K562 (cell line): ENCODE data around the gene VTN. TPM values are rescaled to one million over a fixed set of nuclear protein-coding genes. Genes with fewer than 3 reads are reported as not detected.

Source experiments
- ATAC-seq: fragments of 200-7000 bp; cut with Tn5 transposase; 3 replicates; pipeline ENCODE4 v1.9.1; 2020; ENCODE audit warnings: moderate library complexity
- BruUV-seq: library from RNA; stranded (reverse); fragments of 400-500 nt; replicated peaks from 2 replicates; lab custom pipeline; 2021; lab: Mats Ljungman, UMichigan
- CTCF ChIA-PET: fragments of 300-600 bp; formaldehyde crosslinking; extraction: SDS; loops from one replicate; lab custom pipeline; 2021; ENCODE audit warnings: low intra/inter-chr PET ratio; lab: Yijun Ruan, JAX
- POLR2A ChIA-PET: fragments of 300-600, 350-650 bp; sonication (Branson Sonifier 250); formaldehyde crosslinking; extraction: SDS; loops from one replicate; lab custom pipeline; 2021; ENCODE audit warnings: antibody characterized with exemption, inconsistent platforms; lab: Yijun Ruan, JAX
- DNase-seq, 4 experiments: peaks; one replicate each; pipeline versions ENCODE4 v3.0.0 to v3.0.0-alpha.2; 2011 to 2018; ENCODE audit warnings: low spot score in 3 of 4, mixed read lengths in 3 of 4; ENCODE audit errors: extremely low read depth in 1 of 4
- FAIRE-seq: peaks from 2 replicates; lab custom pipeline; 2011; peaks lifted over from hg19 to GRCh38; lab: Jason Lieb, UNC
- H2AFZ ChIP-seq: 2 replicates; pipeline ENCODE4 v1.6.0; 2011; ENCODE audit warnings: low read depth, low read length, control low read depth, inconsistent platforms
- H3K27ac ChIP-seq: fragments of 200-600 bp; 3 replicates; pipeline ENCODE4 v1.8.0; 2011; ENCODE audit warnings: low read depth, mild to moderate bottlenecking, control low read depth, inconsistent platforms, low read length, moderate library complexity, mixed read lengths; ENCODE audit errors: extremely low read depth
- H3K27me3 ChIP-seq, 2 experiments: fragments of 300-600 bp in 1 of 2; 2 replicates in 1 of 2; 3 replicates in 1 of 2; pipeline versions ENCODE4 v1.6.0 to v1.8.0; 2011; ENCODE audit warnings: inconsistent platforms in 2 of 2, low read length in 2 of 2, mild to moderate bottlenecking in 1 of 2, mixed read lengths in 1 of 2, moderate library complexity in 1 of 2; ENCODE audit not compliant: control insufficient read depth in 2 of 2, insufficient read depth in 2 of 2
- H3K36me3 ChIP-seq: fragments of 300-600 bp; 3 replicates; pipeline ENCODE4 v1.8.0; 2011; ENCODE audit warnings: mild to moderate bottlenecking, low read length, inconsistent platforms; ENCODE audit not compliant: control insufficient read depth, insufficient read depth
- H3K4me1 ChIP-seq, 2 experiments: fragments of 200-600 bp in 1 of 2; replicated peaks in 1 of 2; 2 replicates in 1 of 2; 3 replicates in 1 of 2; pipeline versions ENCODE4 v1.5.1 to v1.8.0; 2011; ENCODE audit warnings: inconsistent platforms in 2 of 2, low read length in 2 of 2, mild to moderate bottlenecking in 1 of 2, mixed read lengths in 1 of 2, moderate library complexity in 1 of 2; ENCODE audit not compliant: control insufficient read depth in 2 of 2, insufficient read depth in 2 of 2
- H3K4me2 ChIP-seq: 2 replicates; pipeline ENCODE4 v1.6.1; 2011; ENCODE audit warnings: low read length, control low read depth, inconsistent platforms, mixed read lengths; ENCODE audit not compliant: insufficient read depth
- H3K4me3 ChIP-seq: fragments of 200-600 bp; sonication (generic), shearing (Covaris generic); 2 replicates; pipeline ENCODE4 v1.5.1; 2016; ENCODE audit warnings: control low read depth, inconsistent platforms
- H3K79me2 ChIP-seq: fragments of 200-600 bp; 3 replicates; pipeline ENCODE4 v1.8.0; 2011; ENCODE audit warnings: low read length, inconsistent platforms; ENCODE audit not compliant: control insufficient read depth, insufficient read depth
- H3K9ac ChIP-seq, 2 experiments: 2 replicates each; pipeline versions ENCODE4 v1.6.0 to v1.6.1; 2011; ENCODE audit warnings: low read depth in 2 of 2, low read length in 2 of 2, control low read depth in 1 of 2, inconsistent platforms in 1 of 2, mild to moderate bottlenecking in 1 of 2, mixed read lengths in 1 of 2; ENCODE audit not compliant: insufficient read depth in 1 of 2
- H3K9me1 ChIP-seq: one replicate; pipeline ENCODE4 v1.6.0; 2011; ENCODE audit warnings: inconsistent platforms, mild to moderate bottlenecking, low read length, moderate library complexity; ENCODE audit not compliant: control insufficient read depth, insufficient read depth
- H3K9me3 ChIP-seq: replicated peaks from 2 replicates; pipeline ENCODE4 v1.5.1; 2011; ENCODE audit warnings: low read depth, low read length, inconsistent platforms; ENCODE audit not compliant: control insufficient read depth, insufficient read depth
- H4K20me1 ChIP-seq: replicated peaks from 2 replicates; pipeline ENCODE4 v1.6.1; 2011; ENCODE audit warnings: low read length, inconsistent platforms, mixed read lengths; ENCODE audit not compliant: control insufficient read depth, insufficient read depth
- MGA ChIP-seq: fragments of 450-650 bp; IDR thresholded peaks from 2 replicates; pipeline ENCODE4 v1.6.1; 2016; ENCODE audit warnings: mild to moderate bottlenecking, moderate library complexity
- POLR2G ChIP-seq: fragments of 200-400 bp; formaldehyde crosslinking; IDR thresholded peaks from 2 replicates; pipeline ENCODE4 v1.6.1; 2017; ENCODE audit warnings: low read depth, mild to moderate bottlenecking, antibody characterized with exemption, low read length, moderate library complexity
- RBFOX2 ChIP-seq: fragments of 200-400 bp; formaldehyde crosslinking; IDR thresholded peaks from 2 replicates; pipeline ENCODE4 v1.6.1; 2017; ENCODE audit warnings: low read depth, mild to moderate bottlenecking, low read length, moderate library complexity
- WGBS: fragments of 100-300 bp; shearing (Covaris generic); methylation state at CpG from one replicate; pipeline ENCODE4 v1.1.6; 2016; ENCODE audit warnings: low coverage, mixed read lengths; ENCODE audit not compliant: insufficient coverage; ENCODE audit errors: missing lambda C conversion rate; 5-methylcytosine and 5-hydroxymethylcytosine counted together
- in situ Hi-C: fragments of 300-500 bp; cut with MboI; formaldehyde crosslinking; loops from 4 replicates; pipeline ENCODE4 v1.15.0; 2018; ENCODE audit warnings: inconsistent platforms, mixed read lengths
- intact Hi-C: fragments of 100-400 bp; cut with micrococcal nuclease; formaldehyde crosslinking; loops from 2 replicates; pipeline ENCODE4 v1.14.2; 2022
- polyA plus RNA-seq, 8 experiments: library from polyadenylated mRNA; depleted of rRNA in 4 of 8; stranded (reverse) in 5 of 8; unstranded in 3 of 8; fragments of >200 nt; fragmentation: Nextera tagmentation in 2 of 8; fragmentation: Illumina TruSeq in 1 of 8; extraction: Ambion mirVana in 2 of 8; extraction: Trizol in 1 of 8; gene quantifications; 2 replicates each; pipeline versions ENCODE4 v1.2.1 to v1.2.3, GENCODE V29; 2011 to 2014; ENCODE audit warnings: inconsistent platforms in 1 of 8, missing spikeins in 1 of 8
- total RNA-seq, 7 experiments: library from RNA; depleted of rRNA in 6 of 7; stranded (reverse); fragments of >200 nt in 6 of 7; fragmentation: Illumina TruSeq in 2 of 7; extraction: Trizol in 2 of 7; gene quantifications; 2 replicates each; pipeline versions ENCODE4 v1.2.1 to v1.2.3, GENCODE V29; 2011 to 2021; ENCODE audit warnings: low replicate concordance in 1 of 7

Gene VTN
- total and polyA plus RNA-seq, 9 of the 15 experiments (the other 6 are each of a cell fraction or from before 2014, with no cell fraction given) = 0.13 to 1.0 (median 0.29) TPM; not detected in 1

GRCh38 chr17:28344435-28344901 lies 25.6 kb downstream of the VTN start:
- Histone ChIP-seq H3K79me2 (no peaks in the 10 kb centered on the region), H3K4me2 (no peak overlapping the region), H3K9ac (no peak overlapping the region), H3K27me3 (no peaks in the 10 kb centered on the region), H3K27ac (no peak overlapping the region), H3K9me3 (no peaks in the 10 kb centered on the region), H3K9me1 (peaks cover 2% of the 10 kb centered on the region), H3K4me3 (no peak overlapping the region), H2AFZ (no peak overlapping the region), H3K36me3 (peaks cover 86% of the 10 kb centered on the region), H3K4me1 (peaks cover 0 to 4% of the 10 kb centered on the region in 2 experiments; a peak in 2 of 5 replicates), H4K20me1 (no peaks in the 10 kb centered on the region; the same call in none of the 2 replicates)
- ATAC-seq = no peak
- FAIRE-seq = no peak
- WGBS = 86% methylated on average over 15 of the region's 19 CpGs
- DNase-seq = peak in 1 of 4 experiments; percentile 23
- in situ Hi-C loops = no loop called here
- BruUV-seq = no TSS peak
- ChIA-PET CTCF (no interaction called here), POLR2A (interaction anchor here (0.6 to 4.2 kb wide), 6 partner anchors 9 to 177 kb away, joined by 3 to 44 read pairs (median 4); partner anchors contain the start of genes IFT20 and TNFAIP1)
- intact Hi-C loops = no loop called here
- TF ChIP-seq MGA = no peak
- TF ChIP-seq RBFOX2 = peak; percentile 55
- peak; percentile 72; the same call in 1 of the 2 replicates for TF ChIP-seq POLR2G
